Activated B cell treated with CpG ODN at 0.5 μM for 24 hours (primary cell): ENCODE results near the gene GRIK4. TPM values are rescaled to one million over a fixed set of nuclear protein-coding genes. Genes with fewer than 3 reads are reported as not detected.

ENCODE experiments used
- ATAC-seq: fragments of 200-7000 bp; cut with Tn5 transposase; one replicate; pipeline ENCODE4 v1.10.0; 2021; ENCODE audit warnings: low read depth, mild to moderate bottlenecking, moderate library complexity
- CTCF ChIA-PET: fragments of 350-600 bp; sonication (Branson Sonifier 250); formaldehyde crosslinking; loops from one replicate; lab custom pipeline; 2021; ENCODE audit warnings: antibody characterized with exemption; lab: Charles Lee
- POLR2A ChIA-PET: fragments of 350-600 bp; sonication (Branson Sonifier 250); formaldehyde crosslinking; loops from one replicate; lab custom pipeline; 2021; ENCODE audit warnings: antibody characterized with exemption; lab: Charles Lee
- DNase-seq: peaks from one replicate; pipeline ENCODE4 v3.0.0; 2022
- H3K27ac Mint-ChIP-seq: one replicate; pipeline ENCODE4 v1.8.0; 2020; ENCODE audit warnings: mixed read lengths
- H3K27me3 Mint-ChIP-seq: one replicate; pipeline ENCODE4 v1.8.0; 2021; ENCODE audit warnings: mixed read lengths
- H3K36me3 Mint-ChIP-seq: one replicate; pipeline ENCODE4 v1.8.0; 2021; ENCODE audit warnings: low read depth, mixed read lengths
- H3K4me1 Mint-ChIP-seq: one replicate; pipeline ENCODE4 v1.8.0; 2021; ENCODE audit warnings: mixed read lengths
- H3K4me3 Mint-ChIP-seq: one replicate; pipeline ENCODE4 v1.8.0; 2020; ENCODE audit warnings: mild to moderate bottlenecking, mixed read lengths
- H3K9me3 Mint-ChIP-seq: one replicate; pipeline ENCODE4 v1.8.0; 2020; ENCODE audit warnings: mixed read lengths
- intact Hi-C: fragments of 100-400 bp; cut with micrococcal nuclease; formaldehyde crosslinking; loops from one replicate; pipeline ENCODE4 v1.15.1; 2024
- total RNA-seq: library from RNA; stranded (reverse); gene quantifications from 2 replicates; pipeline ENCODE4 v1.2.3, GENCODE V29; 2022
- TF ChIP-seq, protein P1 (sequence below): fragments of 200-600 bp; IDR thresholded peaks from one replicate; pipeline ENCODE4 v1.8.0; 2022; ENCODE audit warnings: antibody characterized with exemption, mild to moderate bottlenecking

The GRIK4 gene
- total RNA-seq, 1 donor from 2014 or later, result not detected

DNA sequence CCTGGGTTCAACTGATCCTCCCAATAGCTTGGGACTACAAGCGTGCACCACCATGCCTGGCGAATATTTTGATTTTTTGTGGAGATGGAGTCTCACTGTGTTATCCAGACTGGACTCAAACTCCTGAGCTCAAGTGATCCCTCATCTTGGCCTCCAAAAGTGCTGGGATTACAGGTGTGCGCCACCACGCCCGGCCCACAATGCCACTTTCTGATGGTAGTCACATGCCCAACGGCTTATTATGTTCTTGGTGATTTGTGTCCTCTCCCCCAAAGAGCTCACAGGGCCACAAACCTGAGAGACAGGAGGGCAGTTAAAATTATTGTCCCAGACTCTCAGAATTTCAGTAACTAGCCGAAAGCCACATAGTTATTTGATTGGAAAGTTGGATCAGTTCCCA lies 9.6 kb downstream of the GRIK4 start:
- no peaks in the 10 kb centered on the region for H3K9me3 Mint-ChIP-seq
- H3K4me3 Mint-ChIP-seq, result no peak overlapping the region
- H3K4me1 Mint-ChIP-seq, result peaks cover 5% of the 10 kb centered on the region
- no peaks in the 10 kb centered on the region for H3K36me3 Mint-ChIP-seq
- DNase-seq (no peak), ATAC-seq (no peak)
- POLR2A ChIA-PET, result no interaction called here
- peaks cover 18% of the 10 kb centered on the region for H3K27me3 Mint-ChIP-seq
- TF ChIP-seq, protein P1, sequence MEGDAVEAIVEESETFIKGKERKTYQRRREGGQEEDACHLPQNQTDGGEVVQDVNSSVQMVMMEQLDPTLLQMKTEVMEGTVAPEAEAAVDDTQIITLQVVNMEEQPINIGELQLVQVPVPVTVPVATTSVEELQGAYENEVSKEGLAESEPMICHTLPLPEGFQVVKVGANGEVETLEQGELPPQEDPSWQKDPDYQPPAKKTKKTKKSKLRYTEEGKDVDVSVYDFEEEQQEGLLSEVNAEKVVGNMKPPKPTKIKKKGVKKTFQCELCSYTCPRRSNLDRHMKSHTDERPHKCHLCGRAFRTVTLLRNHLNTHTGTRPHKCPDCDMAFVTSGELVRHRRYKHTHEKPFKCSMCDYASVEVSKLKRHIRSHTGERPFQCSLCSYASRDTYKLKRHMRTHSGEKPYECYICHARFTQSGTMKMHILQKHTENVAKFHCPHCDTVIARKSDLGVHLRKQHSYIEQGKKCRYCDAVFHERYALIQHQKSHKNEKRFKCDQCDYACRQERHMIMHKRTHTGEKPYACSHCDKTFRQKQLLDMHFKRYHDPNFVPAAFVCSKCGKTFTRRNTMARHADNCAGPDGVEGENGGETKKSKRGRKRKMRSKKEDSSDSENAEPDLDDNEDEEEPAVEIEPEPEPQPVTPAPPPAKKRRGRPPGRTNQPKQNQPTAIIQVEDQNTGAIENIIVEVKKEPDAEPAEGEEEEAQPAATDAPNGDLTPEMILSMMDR, result no peak
- intact Hi-C loops, result no loop called here
- CTCF ChIA-PET, result no interaction called here
- H3K27ac Mint-ChIP-seq, result no peak overlapping the region

DNA sequence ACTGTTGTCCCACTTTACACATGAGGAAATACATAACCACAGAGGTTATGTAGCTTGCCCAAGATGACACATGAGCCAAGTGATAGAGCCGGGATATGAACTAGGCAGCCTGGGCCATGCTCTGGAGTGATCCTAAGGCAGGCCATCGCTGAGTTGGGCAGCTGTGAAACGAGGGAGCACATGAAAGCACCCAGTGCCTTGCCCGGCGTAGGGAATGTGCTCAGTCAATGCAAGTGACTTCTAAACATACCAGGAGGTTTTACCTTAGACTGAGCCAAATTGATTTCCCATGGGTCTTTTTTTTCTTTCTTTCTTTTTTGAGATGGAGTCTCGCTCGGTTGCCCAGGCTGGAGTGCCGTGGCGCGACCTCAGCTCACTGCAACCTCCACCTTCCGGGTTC lies 10.5 kb downstream of the GRIK4 start:
- DNase-seq, result no peak
- no peaks in the 10 kb centered on the region for H3K36me3 Mint-ChIP-seq
- CTCF ChIA-PET, result no interaction called here

DNA sequence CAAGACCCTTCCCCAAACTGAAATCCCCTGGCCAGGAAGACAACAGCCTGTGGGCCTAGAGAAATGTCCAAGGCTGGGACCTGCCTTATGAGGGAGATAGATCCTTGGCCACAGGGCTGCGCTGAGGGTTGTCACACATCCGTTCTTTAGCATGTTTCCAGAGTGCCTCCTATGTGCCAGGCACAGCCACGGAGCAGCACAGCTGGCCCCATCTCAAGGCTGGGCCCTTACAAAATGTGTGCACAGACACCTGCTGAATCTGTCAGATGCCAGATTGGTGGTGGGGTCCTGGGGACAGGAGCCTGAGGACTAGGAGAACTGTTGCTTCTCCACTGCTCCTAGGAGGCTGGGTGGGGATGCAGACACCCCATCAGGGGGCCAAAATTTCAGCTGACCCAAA lies 11.2 kb downstream of the GRIK4 start:
- intact Hi-C loops, result no loop called here
- DNase-seq (no peak), ATAC-seq (no peak)
- Mint-ChIP-seq H3K9me3 (no peaks in the 10 kb centered on the region), H3K4me3 (no peak overlapping the region), H3K36me3 (no peaks in the 10 kb centered on the region), H3K27me3 (peaks cover 6% of the 10 kb centered on the region), H3K4me1 (peaks cover 5% of the 10 kb centered on the region), H3K27ac (no peak overlapping the region)
- CTCF ChIA-PET, result no interaction called here
- TF ChIP-seq, protein P1, result no peak
- POLR2A ChIA-PET, result no interaction called here

More for the DNA sequence above, 10.5 kb downstream of the GRIK4 start:
- Mint-ChIP-seq H3K27me3 (peaks cover 12% of the 10 kb centered on the region), H3K9me3 (no peaks in the 10 kb centered on the region), H3K27ac (no peak overlapping the region), H3K4me1 (peaks cover 5% of the 10 kb centered on the region), H3K4me3 (no peak overlapping the region)
- POLR2A ChIA-PET, result no interaction called here
- ATAC-seq, result no peak
- TF ChIP-seq, protein P1, result no peak
- intact Hi-C loops, result no loop called here

DNA sequence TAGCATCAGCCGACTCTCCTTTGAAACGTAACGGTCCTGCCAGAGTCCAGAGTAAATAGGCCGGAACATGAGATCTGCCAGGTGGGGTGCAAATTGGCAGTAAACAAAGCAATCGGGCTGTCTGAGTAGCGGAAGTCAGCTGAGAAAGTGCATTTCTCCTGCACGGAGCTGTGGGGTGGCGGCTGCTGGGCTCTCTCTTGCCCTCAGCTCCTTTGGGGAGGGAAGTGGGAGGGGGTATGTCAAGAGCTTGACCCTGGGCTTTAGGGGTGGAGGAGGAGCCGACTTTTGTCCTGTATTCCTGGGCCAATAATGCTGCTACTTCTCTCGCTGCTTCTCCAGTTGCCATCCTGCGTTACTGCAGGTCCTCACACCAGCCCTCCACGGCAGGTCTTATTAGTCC lies 11.6 kb downstream of the GRIK4 start:
- CTCF ChIA-PET, result no interaction called here
- Mint-ChIP-seq H3K27me3 (peaks cover 6% of the 10 kb centered on the region), H3K27ac (no peak overlapping the region)

DNA sequence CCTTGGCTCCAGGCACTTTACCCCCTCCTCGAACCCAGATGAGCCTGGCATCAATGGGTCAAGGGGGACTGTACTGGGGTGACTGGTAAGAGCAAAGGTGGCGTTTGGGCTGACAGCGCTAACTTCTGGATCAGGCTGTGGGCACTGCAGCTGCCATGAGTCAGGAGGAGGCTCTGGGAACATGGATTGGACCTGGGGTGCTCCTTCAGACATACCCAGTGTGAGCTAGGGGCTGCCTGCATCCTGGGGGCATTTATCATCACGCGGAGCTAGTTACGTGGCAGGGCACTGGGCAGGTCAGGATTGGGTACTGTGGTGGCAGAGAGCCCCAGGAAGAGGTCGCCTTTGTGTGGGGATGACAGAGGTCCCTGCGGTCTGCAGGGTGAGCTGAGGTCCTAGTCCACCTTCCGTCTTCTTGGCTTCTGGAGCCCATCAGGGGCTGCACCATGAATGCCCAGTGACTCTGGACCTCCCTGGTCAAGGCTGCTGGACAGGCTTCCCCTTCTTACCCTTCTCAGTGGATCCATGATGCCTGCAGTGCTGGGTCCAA lies 13.1 kb downstream of the GRIK4 start:
- H3K36me3 Mint-ChIP-seq, result no peaks in the 10 kb centered on the region
- ATAC-seq (no peak), DNase-seq (no peak)
- H3K9me3 Mint-ChIP-seq, result no peaks in the 10 kb centered on the region
- ChIA-PET CTCF (no interaction called here), POLR2A (no interaction called here)
- TF ChIP-seq, protein P1, result no peak
- H3K27ac Mint-ChIP-seq, result no peak overlapping the region
- H3K4me1 Mint-ChIP-seq, result peaks cover 5% of the 10 kb centered on the region
- no peak overlapping the region for H3K4me3 Mint-ChIP-seq
- intact Hi-C loops, result no loop called here
- peaks cover 11% of the 10 kb centered on the region for H3K27me3 Mint-ChIP-seq

More for the DNA sequence above, 11.6 kb downstream of the GRIK4 start:
- no peaks in the 10 kb centered on the region for H3K36me3 Mint-ChIP-seq
- no peak for ATAC-seq
- no peak for DNase-seq
- POLR2A ChIA-PET, result no interaction called here
- H3K9me3 Mint-ChIP-seq, result no peaks in the 10 kb centered on the region
- intact Hi-C loops, result no loop called here
- no peak overlapping the region for H3K4me3 Mint-ChIP-seq
- H3K4me1 Mint-ChIP-seq, result peaks cover 5% of the 10 kb centered on the region
- TF ChIP-seq, protein P1, result no peak
